Jurkat, Clone E6-1 (cell line): ENCODE data around the gene TRAM2.

Source experiments
- DNase-seq: peaks from one replicate; pipeline ENCODE4 v3.0.0-alpha.2; 2011; ENCODE audit warnings: low read depth, low spot score
- H3K4me3 ChIP-seq: 2 replicates; pipeline ENCODE4 v1.5.1; 2011; ENCODE audit warnings: mild to moderate bottlenecking, low read length, control low read depth, moderate library complexity

TRAM2 gene

GRCh38 chr6:52517502-52518278, 59.2 kb downstream of the TRAM2 start:
- no peak for DNase-seq
- H3K4me3 ChIP-seq, result no peak overlapping the region

- no peak overlapping the region for H3K4me3 ChIP-seq
- no peak for DNase-seq
These were observed 59.9 kb downstream of the TRAM2 start for GRCh38 chr6:52516943-52517342.

- DNase-seq, result no peak
- H3K4me3 ChIP-seq, result no peak overlapping the region
These were observed 60.6 kb downstream of the TRAM2 start for GRCh38 chr6:52516269-52516668.

- no peak overlapping the region for H3K4me3 ChIP-seq
- DNase-seq, result no peak
These were observed 61.5 kb downstream of the TRAM2 start for GRCh38 chr6:52515219-52515960.

GRCh38 chr6:52514514-52514913, 62.3 kb downstream of the TRAM2 start:
- no peak for DNase-seq
- H3K4me3 ChIP-seq, result no peak overlapping the region

- no peak for DNase-seq
- no peak overlapping the region for H3K4me3 ChIP-seq
These were observed 63.0 kb downstream of the TRAM2 start for GRCh38 chr6:52513896-52514295.

- H3K4me3 ChIP-seq, result no peak overlapping the region
- no peak for DNase-seq
These were observed 63.4 kb downstream of the TRAM2 start for GRCh38 chr6:52513464-52513863.

GRCh38 chr6:52512199-52512598, 64.7 kb downstream of the TRAM2 start:
- no peak overlapping the region for H3K4me3 ChIP-seq
- no peak for DNase-seq

- DNase-seq, result no peak
These were observed 65.2 kb downstream of the TRAM2 start for GRCh38 chr6:52511572-52512151.

GRCh38 chr6:52511163-52511562, 65.7 kb downstream of the TRAM2 start:
- no peak for DNase-seq
- H3K4me3 ChIP-seq, result no peak overlapping the region

More at GRCh38 chr6:52511572-52512151, 65.2 kb downstream of the TRAM2 start:
- no peak overlapping the region for H3K4me3 ChIP-seq

GRCh38 chr6:52510213-52510562, 66.7 kb downstream of the TRAM2 start:
- no peak overlapping the region for H3K4me3 ChIP-seq
- DNase-seq, result no peak

GRCh38 chr6:52509281-52510212, 67.3 kb downstream of the TRAM2 start:
- H3K4me3 ChIP-seq, result no peak overlapping the region
- no peak for DNase-seq

GRCh38 chr6:52508261-52508739, 68.6 kb downstream of the TRAM2 start:
- H3K4me3 ChIP-seq, result no peak overlapping the region
- no peak for DNase-seq

GRCh38 chr6:52507557-52508260, 69.2 kb downstream of the TRAM2 start:
- DNase-seq, result no peak

GRCh38 chr6:52506476-52506875, 70.4 kb downstream of the TRAM2 start:
- no peak overlapping the region for H3K4me3 ChIP-seq
- no peak for DNase-seq

More at GRCh38 chr6:52507557-52508260, 69.2 kb downstream of the TRAM2 start:
- H3K4me3 ChIP-seq, result no peak overlapping the region

GRCh38 chr6:52505726-52506409, 71.0 kb downstream of the TRAM2 start:
- DNase-seq, result no peak
- H3K4me3 ChIP-seq, result no peak overlapping the region

- DNase-seq, result no peak
- no peak overlapping the region for H3K4me3 ChIP-seq
These were observed 72.1 kb downstream of the TRAM2 start for GRCh38 chr6:52504782-52505136.
